DOHH2 (cell line): ENCODE measurements around the gene TIAM2.

ENCODE experiments used
- H3F3A ChIP-seq: fragments of 200-600 bp; sonication (generic), shearing (Covaris generic); 2 replicates; pipeline ENCODE4 v1.6.0; 2016; ENCODE audit warnings: antibody characterized with exemption, mild to moderate bottlenecking; ENCODE audit not compliant: control insufficient read depth, insufficient read depth
- H3K27ac ChIP-seq: fragments of 200-600 bp; sonication (generic); 2 replicates; pipeline ENCODE4 v1.5.1; 2014; ENCODE audit warnings: low read depth, mild to moderate bottlenecking, low read length, moderate library complexity
- H3K27me3 ChIP-seq: fragments of 200-600 bp; sonication (generic); 2 replicates; pipeline ENCODE4 v1.6.1; 2014; ENCODE audit warnings: mild to moderate bottlenecking, low read length, mixed read lengths; ENCODE audit not compliant: control insufficient read depth
- H3K36me3 ChIP-seq: fragments of 200-600 bp; sonication (generic); 2 replicates; pipeline ENCODE4 v1.6.1; 2014; ENCODE audit warnings: mild to moderate bottlenecking, low read length, moderate library complexity, mixed read lengths; ENCODE audit not compliant: control insufficient read depth
- H3K4me1 ChIP-seq: fragments of 200-600 bp; sonication (generic); 2 replicates; pipeline ENCODE4 v1.6.1; 2014; ENCODE audit warnings: mild to moderate bottlenecking, low read length, mixed read lengths; ENCODE audit not compliant: control insufficient read depth
- H3K4me2 ChIP-seq: fragments of 200-600 bp; sonication (generic); 2 replicates; pipeline ENCODE4 v1.6.0; 2014; ENCODE audit warnings: mild to moderate bottlenecking, low read length, moderate library complexity
- H3K4me3 ChIP-seq: fragments of 200-600 bp; sonication (generic); 2 replicates; pipeline ENCODE4 v1.5.1; 2014; ENCODE audit warnings: mild to moderate bottlenecking, low read length, mixed read lengths
- H3K79me2 ChIP-seq: fragments of 200-600 bp; sonication (generic); 2 replicates; pipeline ENCODE4 v1.6.1; 2014; ENCODE audit warnings: mild to moderate bottlenecking, low read length, mixed read lengths; ENCODE audit not compliant: control insufficient read depth
- H3K9me2 ChIP-seq: fragments of 200-600 bp; sonication (generic); replicated peaks from 2 replicates; pipeline ENCODE4 v1.6.1; 2014; ENCODE audit warnings: mild to moderate bottlenecking, low read length, mixed read lengths; ENCODE audit not compliant: control insufficient read depth
- H3K9me3 ChIP-seq: fragments of 200-600 bp; sonication (generic); 2 replicates; pipeline ENCODE4 v1.6.1; 2014; ENCODE audit warnings: antibody characterized with exemption, low read length, mixed read lengths; ENCODE audit not compliant: control insufficient read depth, insufficient read depth
- H4K20me1 ChIP-seq: fragments of 200-600 bp; sonication (generic); 2 replicates; pipeline ENCODE4 v1.6.0; 2014; ENCODE audit warnings: low read depth, mild to moderate bottlenecking, antibody characterized with exemption, low read length, moderate library complexity; ENCODE audit not compliant: control insufficient read depth, insufficient read depth
- CTCF ChIP-seq: fragments of 200-600 bp; sonication (generic); IDR thresholded peaks from one replicate; pipeline ENCODE4 v1.5.1; 2014; ENCODE audit warnings: antibody characterized with exemption, mild to moderate bottlenecking, low read depth, low read length; ENCODE audit not compliant: poor library complexity, severe bottlenecking
- EZH2phosphoT487 ChIP-seq: fragments of 200-600 bp; sonication (generic); IDR thresholded peaks from 2 replicates; pipeline ENCODE4 v1.6.1; 2017; ENCODE audit warnings: borderline replicate concordance, mild to moderate bottlenecking, antibody characterized with exemption, low read length, moderate library complexity, mixed read lengths

TIAM2 gene

GRCh38 chr6:155120034-155120433 is 124.9 kb downstream of the TIAM2 start:
- Histone ChIP-seq H3K9me3 (no peaks in the 10 kb centered on the region), H3K9me2 (no peaks in the 10 kb centered on the region), H3K4me2 (no peak overlapping the region), H3K36me3 (no peaks in the 10 kb centered on the region), H3K27me3 (peaks cover 4% of the 10 kb centered on the region; the same call in 1 of the 2 replicates), H3F3A (no peaks in the 10 kb centered on the region), H4K20me1 (no peaks in the 10 kb centered on the region), H3K79me2 (no peaks in the 10 kb centered on the region), H3K27ac (no peak overlapping the region), H3K4me1 (no peaks in the 10 kb centered on the region), H3K4me3 (no peak overlapping the region)
- TF ChIP-seq CTCF (no peak), EZH2phosphoT487 (no peak)

GRCh38 chr6:155121294-155121693 is 126.2 kb downstream of the TIAM2 start:
- Histone ChIP-seq H3K27me3 (peaks cover 4% of the 10 kb centered on the region; the same call in 1 of the 2 replicates), H3K79me2 (no peaks in the 10 kb centered on the region), H3K27ac (no peak overlapping the region), H3K4me3 (no peak overlapping the region), H3K4me2 (no peak overlapping the region), H3K9me2 (no peaks in the 10 kb centered on the region), H3K9me3 (no peaks in the 10 kb centered on the region), H3K36me3 (no peaks in the 10 kb centered on the region), H4K20me1 (no peaks in the 10 kb centered on the region), H3F3A (no peaks in the 10 kb centered on the region), H3K4me1 (no peaks in the 10 kb centered on the region)
- no peak for TF ChIP-seq EZH2phosphoT487

DNA sequence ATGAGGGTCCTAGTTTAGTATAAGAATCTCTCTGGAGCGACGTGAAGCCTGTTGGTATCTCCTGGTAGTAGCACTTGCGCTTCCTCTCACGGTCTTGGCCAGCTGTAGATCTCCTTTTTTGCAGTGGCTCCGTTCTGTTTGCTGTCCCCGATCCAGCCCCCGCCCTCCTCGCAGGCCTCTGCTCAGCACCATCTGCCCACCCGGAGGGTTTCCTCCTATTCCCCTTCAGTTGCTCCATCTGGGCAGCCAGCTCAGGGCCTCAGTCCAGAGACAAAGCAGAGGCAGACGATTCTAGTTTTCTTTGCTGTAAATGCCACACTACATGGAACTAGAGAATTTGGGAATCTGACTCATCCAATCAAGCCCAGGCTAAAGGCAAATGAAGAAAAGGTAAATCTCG is 126.6 kb downstream of the TIAM2 start:
- no peak for TF ChIP-seq EZH2phosphoT487
- TF ChIP-seq CTCF, result no peak
- Histone ChIP-seq H3K4me3 (no peak overlapping the region), H3K4me2 (no peak overlapping the region), H3K27ac (no peak overlapping the region), H3K4me1 (no peaks in the 10 kb centered on the region), H4K20me1 (no peaks in the 10 kb centered on the region), H3K79me2 (no peaks in the 10 kb centered on the region), H3K9me3 (no peaks in the 10 kb centered on the region), H3K36me3 (no peaks in the 10 kb centered on the region), H3F3A (no peaks in the 10 kb centered on the region), H3K27me3 (peaks cover 4% of the 10 kb centered on the region; the same call in 1 of the 2 replicates), H3K9me2 (no peaks in the 10 kb centered on the region)

- Histone ChIP-seq H3K36me3 (no peaks in the 10 kb centered on the region), H3K79me2 (no peaks in the 10 kb centered on the region), H3K4me1 (no peaks in the 10 kb centered on the region), H3F3A (no peaks in the 10 kb centered on the region), H3K4me3 (no peak overlapping the region), H3K27ac (no peak overlapping the region), H3K9me2 (no peaks in the 10 kb centered on the region), H3K9me3 (no peaks in the 10 kb centered on the region), H3K27me3 (peaks cover 4% of the 10 kb centered on the region; the same call in 1 of the 2 replicates), H4K20me1 (no peaks in the 10 kb centered on the region), H3K4me2 (no peak overlapping the region)
- TF ChIP-seq CTCF (no peak), EZH2phosphoT487 (no peak)
Measured at GRCh38 chr6:155122199-155122950, 127.3 kb downstream of the TIAM2 start.
